Gastrocnemius medialis (tissue), 4 donors: Measurements from ENCODE around the gene AMBRA1.

Experiments
- CTCF ChIP-seq, 5 experiments: fragments of 450-650 bp in 3 of 5; fragments of 200-600 bp in 2 of 5; sonication (generic) in 2 of 5; IDR thresholded peaks in 4 of 5; conservative IDR thresholded peaks in 1 of 5; 1 replicate in 4 of 5; 2 replicates in 1 of 5; pipeline ENCODE4 v1.5.1; 2016 to 2019; ENCODE audit warnings: antibody characterized with exemption in 5 of 5, mild to moderate bottlenecking in 3 of 5, moderate library complexity in 3 of 5
- POLR2A ChIP-seq, 2 donors: fragments of 450-650 bp; IDR thresholded peaks; one replicate each; pipeline ENCODE4 v1.6.1; 2017; ENCODE audit warnings: antibody characterized with exemption in 2 of 2, mild to moderate bottlenecking in 2 of 2, moderate library complexity in 2 of 2

- no peak for TF ChIP-seq POLR2A (IDR thresholded peaks at IDR 0.05)
- no peak for TF ChIP-seq CTCF (IDR thresholded peaks at IDR 0.05 in 4 of 5, conservative IDR thresholded peaks at IDR 0.05 in 1 of 5)
Measured at GRCh38 chr11:46594785-46595184, 962 bp upstream of the AMBRA1 start.
